Gastrocnemius medialis (tissue), 4 donors: ENCODE results near the gene TMEM158.

Experiments used
- POLR2A ChIP-seq, 2 donors: fragments of 450-650 bp; IDR thresholded peaks; one replicate each; pipeline ENCODE4 v1.6.1; 2017; ENCODE audit warnings: antibody characterized with exemption in 2 of 2, mild to moderate bottlenecking in 2 of 2, moderate library complexity in 2 of 2
- TF ChIP-seq, protein P1 (sequence below), 5 experiments: fragments of 450-650 bp in 3 of 5; fragments of 200-600 bp in 2 of 5; sonication (generic) in 2 of 5; IDR thresholded peaks in 4 of 5; conservative IDR thresholded peaks in 1 of 5; 1 replicate in 4 of 5; 2 replicates in 1 of 5; pipeline ENCODE4 v1.5.1; 2016 to 2019; ENCODE audit warnings: antibody characterized with exemption in 5 of 5, mild to moderate bottlenecking in 3 of 5, moderate library complexity in 3 of 5

DNA sequence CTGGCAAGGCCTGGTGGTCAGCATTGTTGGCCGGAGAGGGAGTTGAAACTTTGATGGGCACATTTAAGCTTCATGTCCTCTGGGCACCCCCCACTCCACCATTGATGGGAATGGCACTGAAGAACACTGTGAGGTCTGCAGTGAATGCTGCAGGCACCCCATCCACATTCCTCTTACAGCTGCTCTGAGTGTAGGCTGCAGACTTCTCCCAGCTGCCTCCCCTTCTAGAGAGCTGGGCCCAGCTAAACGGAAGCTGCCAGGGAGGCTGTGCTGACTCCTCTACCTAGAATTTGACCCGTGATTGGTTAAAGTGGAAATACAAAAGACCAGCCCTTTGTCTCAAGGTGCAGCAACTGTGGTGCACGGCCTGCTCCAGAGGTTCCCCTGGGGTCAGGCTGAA, 10.6 kb downstream of the TMEM158 start:
- TF ChIP-seq, protein P1, sequence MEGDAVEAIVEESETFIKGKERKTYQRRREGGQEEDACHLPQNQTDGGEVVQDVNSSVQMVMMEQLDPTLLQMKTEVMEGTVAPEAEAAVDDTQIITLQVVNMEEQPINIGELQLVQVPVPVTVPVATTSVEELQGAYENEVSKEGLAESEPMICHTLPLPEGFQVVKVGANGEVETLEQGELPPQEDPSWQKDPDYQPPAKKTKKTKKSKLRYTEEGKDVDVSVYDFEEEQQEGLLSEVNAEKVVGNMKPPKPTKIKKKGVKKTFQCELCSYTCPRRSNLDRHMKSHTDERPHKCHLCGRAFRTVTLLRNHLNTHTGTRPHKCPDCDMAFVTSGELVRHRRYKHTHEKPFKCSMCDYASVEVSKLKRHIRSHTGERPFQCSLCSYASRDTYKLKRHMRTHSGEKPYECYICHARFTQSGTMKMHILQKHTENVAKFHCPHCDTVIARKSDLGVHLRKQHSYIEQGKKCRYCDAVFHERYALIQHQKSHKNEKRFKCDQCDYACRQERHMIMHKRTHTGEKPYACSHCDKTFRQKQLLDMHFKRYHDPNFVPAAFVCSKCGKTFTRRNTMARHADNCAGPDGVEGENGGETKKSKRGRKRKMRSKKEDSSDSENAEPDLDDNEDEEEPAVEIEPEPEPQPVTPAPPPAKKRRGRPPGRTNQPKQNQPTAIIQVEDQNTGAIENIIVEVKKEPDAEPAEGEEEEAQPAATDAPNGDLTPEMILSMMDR (IDR thresholded peaks at IDR 0.05 in 4 of 5, conservative IDR thresholded peaks at IDR 0.05 in 1 of 5): no peak
- TF ChIP-seq POLR2A (IDR thresholded peaks at IDR 0.05): no peak
